H9 (cell line): ENCODE measurements around the gene CREB5. TPM values are rescaled to one million over a fixed set of nuclear protein-coding genes. Genes with fewer than 3 reads are reported as not detected.

Source experiments
- DNase-seq: peaks from one replicate; pipeline ENCODE4 v3.0.0-alpha.2; 2017
- H2AFZ ChIP-seq: one replicate; pipeline ENCODE4 v1.6.1; 2013; ENCODE audit warnings: mild to moderate bottlenecking, low read length, control low read depth, moderate library complexity
- H2AK5ac ChIP-seq: 2 replicates; pipeline ENCODE4 v1.6.1; 2013; ENCODE audit warnings: low read length, control low read depth, mixed read lengths; ENCODE audit not compliant: insufficient read length
- H2BK120ac ChIP-seq: one replicate; pipeline ENCODE4 v1.6.1; 2013; ENCODE audit warnings: low read depth, mild to moderate bottlenecking, low read length, control low read depth, inconsistent platforms; ENCODE audit not compliant: poor library complexity, severe bottlenecking
- H2BK12ac ChIP-seq: 2 replicates; pipeline ENCODE4 v1.6.1; 2013; ENCODE audit warnings: low read length, control low read depth, mixed read lengths, low read depth; ENCODE audit not compliant: insufficient read length
- H2BK15ac ChIP-seq: 2 replicates; pipeline ENCODE4 v1.6.1; 2013; ENCODE audit warnings: low read depth, low read length, control low read depth
- H2BK20ac ChIP-seq: one replicate; pipeline ENCODE4 v1.6.1; 2013; ENCODE audit warnings: low read depth, mild to moderate bottlenecking, low read length, control low read depth, inconsistent platforms; ENCODE audit not compliant: poor library complexity, severe bottlenecking
- H2BK5ac ChIP-seq: 2 replicates; pipeline ENCODE4 v1.6.1; 2013; ENCODE audit warnings: low read length, control low read depth, mixed read lengths; ENCODE audit not compliant: insufficient read length
- H3K14ac ChIP-seq: 2 replicates; pipeline ENCODE4 v1.6.1; 2013; ENCODE audit warnings: low read length, control low read depth; ENCODE audit not compliant: insufficient read depth
- H3K18ac ChIP-seq: 2 replicates; pipeline ENCODE4 v1.6.1; 2013; ENCODE audit warnings: low read depth, mild to moderate bottlenecking, mixed read lengths, low read length, control low read depth; ENCODE audit not compliant: insufficient read length
- H3K23ac ChIP-seq: 2 replicates; pipeline ENCODE4 v1.6.1; 2013; ENCODE audit warnings: low read length, control low read depth, mixed read lengths, low read depth; ENCODE audit not compliant: insufficient read length
- H3K23me2 ChIP-seq: 2 replicates; pipeline ENCODE4 v1.6.1; 2013; ENCODE audit warnings: low read depth, mild to moderate bottlenecking, mixed read lengths, low read length, control low read depth; ENCODE audit not compliant: insufficient read length, poor library complexity, severe bottlenecking
- H3K27ac ChIP-seq: 2 replicates; pipeline ENCODE4 v1.5.1; 2013; ENCODE audit warnings: low read length, control low read depth, mixed read lengths, low read depth; ENCODE audit not compliant: insufficient read length
- H3K27me3 ChIP-seq: 2 replicates; pipeline ENCODE4 v1.6.1; 2013; ENCODE audit warnings: low read length, control low read depth, inconsistent platforms; ENCODE audit not compliant: insufficient read depth
- H3K4ac ChIP-seq: 2 replicates; pipeline ENCODE4 v1.6.1; 2013; ENCODE audit warnings: low read depth, mild to moderate bottlenecking, control low read depth, inconsistent platforms, low read length, moderate library complexity
- H3K4me1 ChIP-seq: 2 replicates; pipeline ENCODE4 v1.6.1; 2013; ENCODE audit warnings: low read length, control low read depth, inconsistent platforms; ENCODE audit not compliant: insufficient read depth
- H3K4me2 ChIP-seq: 2 replicates; pipeline ENCODE4 v1.6.1; 2013; ENCODE audit warnings: low read length, control low read depth, mixed read lengths; ENCODE audit not compliant: insufficient read length, insufficient read depth
- H3K56ac ChIP-seq: 2 replicates; pipeline ENCODE4 v1.6.1; 2013; ENCODE audit warnings: low read depth, mild to moderate bottlenecking, mixed read lengths, low read length, control low read depth; ENCODE audit not compliant: insufficient read length
- H3K79me1 ChIP-seq: 2 replicates; pipeline ENCODE4 v1.6.1; 2013; ENCODE audit warnings: low read depth, mild to moderate bottlenecking, moderate library complexity, low read length, control low read depth, inconsistent platforms; ENCODE audit not compliant: insufficient read depth, poor library complexity, severe bottlenecking
- H3K79me2 ChIP-seq: 2 replicates; pipeline ENCODE4 v1.6.1; 2013; ENCODE audit warnings: low read length, control low read depth, inconsistent platforms; ENCODE audit not compliant: insufficient read depth
- H3K9ac ChIP-seq: 2 replicates; pipeline ENCODE4 v1.6.1; 2013; ENCODE audit warnings: low read length, control low read depth, mixed read lengths; ENCODE audit not compliant: insufficient read length; ENCODE audit errors: extremely low read depth
- H3K9me3 ChIP-seq: one replicate; pipeline ENCODE4 v1.6.1; 2013; ENCODE audit warnings: low read depth, low read length, inconsistent platforms; ENCODE audit not compliant: control insufficient read depth
- H3T11ph ChIP-seq: one replicate; pipeline ENCODE4 v1.6.1; 2013; ENCODE audit warnings: mild to moderate bottlenecking, low read length, control low read depth, inconsistent platforms
- H4K20me1 ChIP-seq: one replicate; pipeline ENCODE4 v1.6.1; 2013; ENCODE audit not compliant: control insufficient read depth, insufficient read length, insufficient read depth
- H4K5ac ChIP-seq: 2 replicates; pipeline ENCODE4 v1.6.1; 2013; ENCODE audit warnings: low read depth, mild to moderate bottlenecking, mixed read lengths, low read length, control low read depth; ENCODE audit not compliant: insufficient read length
- H4K8ac ChIP-seq: replicated peaks from 2 replicates; pipeline ENCODE4 v1.6.1; 2013; ENCODE audit warnings: low read length, control low read depth, mixed read lengths, low read depth; ENCODE audit not compliant: insufficient read length
- H4K91ac ChIP-seq: 2 replicates; pipeline ENCODE4 v1.6.1; 2013; ENCODE audit warnings: low read depth, mild to moderate bottlenecking, moderate library complexity, mixed read lengths, low read length, control low read depth; ENCODE audit not compliant: insufficient read length
- H3K27ac Mint-ChIP-seq, 3 experiments: 2 replicates in 2 of 3; 3 replicates in 1 of 3; pipeline ENCODE4 v1.8.0; 2020 to 2021; ENCODE audit warnings: mixed read lengths in 3 of 3, mild to moderate bottlenecking in 1 of 3, moderate library complexity in 1 of 3
- H3K27me3 Mint-ChIP-seq: 2 replicates; pipeline ENCODE4 v1.8.0; 2021; ENCODE audit warnings: low read depth, mild to moderate bottlenecking, moderate library complexity, mixed read lengths
- H3K36me3 Mint-ChIP-seq, 3 experiments: 2 replicates in 2 of 3; 3 replicates in 1 of 3; pipeline ENCODE4 v1.8.0; 2020 to 2021; ENCODE audit warnings: low read depth in 3 of 3, mixed read lengths in 3 of 3; ENCODE audit not compliant: insufficient read depth in 1 of 3
- H3K4me1 Mint-ChIP-seq, 2 experiments: 2 replicates each; pipeline ENCODE4 v1.8.0; 2020; ENCODE audit warnings: mixed read lengths in 2 of 2
- H3K4me3 Mint-ChIP-seq, 2 experiments: 2 replicates in 1 of 2; 3 replicates in 1 of 2; pipeline ENCODE4 v1.8.0; 2020 to 2021; ENCODE audit warnings: mild to moderate bottlenecking in 2 of 2, mixed read lengths in 2 of 2, moderate library complexity in 1 of 2
- H3K9me3 Mint-ChIP-seq, 2 experiments: 2 replicates in 1 of 2; 3 replicates in 1 of 2; pipeline ENCODE4 v1.8.0; 2020; ENCODE audit warnings: mild to moderate bottlenecking in 2 of 2, mixed read lengths in 2 of 2, moderate library complexity in 1 of 2
- CTCF ChIP-seq: fragments of 200-600 bp; sonication (generic); conservative IDR thresholded peaks from 3 replicates; pipeline ENCODE4 v1.8.0; 2021; ENCODE audit warnings: antibody characterized with exemption, mild to moderate bottlenecking
- WGBS: extraction: QIAGEN DNeasy Blood & Tissue Kit; methylation state at CpG from one replicate; pipeline ENCODE4 v1.1.7; 2013; ENCODE audit warnings: missing lambda C conversion rate, low lambda C conversion rate, mixed read lengths; ENCODE audit not compliant: insufficient read length; ENCODE audit errors: extremely low coverage; 5-methylcytosine and 5-hydroxymethylcytosine counted together
- total RNA-seq: library from RNA; stranded (reverse); gene quantifications from 2 replicates; pipeline ENCODE4 v1.2.1, GENCODE V29; 2021

Gene CREB5
- total RNA-seq, 1 experiment from 2014 or later = 4.0 TPM

- peaks cover 14 to 30% of the 10 kb centered on the region in 2 experiments for H3K4me1 Mint-ChIP-seq
- Histone ChIP-seq H3K56ac (no peak overlapping the region), H4K8ac (no peak overlapping the region), H3K14ac (no peak overlapping the region), H4K20me1 (no peaks in the 10 kb centered on the region), H3K4ac (no peak overlapping the region), H4K91ac (no peak overlapping the region), H3K9me3 (no peaks in the 10 kb centered on the region), H3K18ac (no peak overlapping the region), H2BK20ac (no peak overlapping the region), H2BK5ac (no peak overlapping the region), H4K5ac (no peak overlapping the region), H2BK15ac (no peak overlapping the region), H3K4me2 (no peak overlapping the region), H2AK5ac (no peak overlapping the region), H2BK120ac (no peak overlapping the region), H3K27ac (no peak overlapping the region), H3K9ac (no peak overlapping the region), H2BK12ac (no peak overlapping the region), H3T11ph (no peak overlapping the region), H2AFZ (no peak overlapping the region), H3K27me3 (peaks cover 11% of the 10 kb centered on the region; the same call in 1 of the 2 replicates), H3K23me2 (peaks cover 16% of the 10 kb centered on the region), H3K79me2 (no peaks in the 10 kb centered on the region), H3K23ac (no peak overlapping the region), H3K79me1 (no peaks in the 10 kb centered on the region), H3K4me1 (peaks cover 4% of the 10 kb centered on the region; the same call in 1 of the 2 replicates)
- peaks cover 46% of the 10 kb centered on the region for H3K27me3 Mint-ChIP-seq
- whole genome bisulfite sequencing = no CpG with 5 or more reads among the region's 1 CpG
- no peak for TF ChIP-seq CTCF
- H3K27ac Mint-ChIP-seq = no peak overlapping the region
- no peak overlapping the region for H3K4me3 Mint-ChIP-seq
- no peak for DNase-seq
- no peaks in the 10 kb centered on the region; a peak in 1 of 5 replicates for H3K9me3 Mint-ChIP-seq
- no peaks in the 10 kb centered on the region for H3K36me3 Mint-ChIP-seq
Measured at GRCh38 chr7:28414453-28414852, 2.1 kb downstream of the CREB5 start.
